Activated naive CD4-positive, alpha-beta T cell (primary cell): ENCODE results near the gene WWC2.
"Not testable (repeated sequence)": the region's sequence is repeated elsewhere in the genome, so short reads cannot be mapped to it uniquely, and the experiment has no call there.

ENCODE experiments used
- DNase-seq, 4 experiments: peaks; one replicate each; lab custom pipeline; 2025; lab: John Stamatoyannopoulos, UW

WWC2 gene

GRCh38 chr4:183142571-183143550 is 43.8 kb downstream of the WWC2 start:
- DNase-seq: no peak

GRCh38 chr4:183144787-183145186 is 45.7 kb downstream of the WWC2 start:
- no peak for DNase-seq

- no peak for DNase-seq
Observed at GRCh38 chr4:183145773-183146172, 46.7 kb downstream of the WWC2 start.

GRCh38 chr4:183146478-183146877 is 47.4 kb downstream of the WWC2 start:
- no peak for DNase-seq

- no peak for DNase-seq
Observed at GRCh38 chr4:183147196-183147595, 48.1 kb downstream of the WWC2 start.

- DNase-seq: no peak
Observed at GRCh38 chr4:183147983-183148382, 48.9 kb downstream of the WWC2 start.

GRCh38 chr4:183149616-183150539 is 50.8 kb downstream of the WWC2 start:
- DNase-seq: no peak

GRCh38 chr4:183150664-183151063 is 51.6 kb downstream of the WWC2 start:
- DNase-seq: not testable (repeated sequence)

- not testable (repeated sequence) for DNase-seq
Observed at GRCh38 chr4:183152232-183152631, 53.2 kb downstream of the WWC2 start.

- no peak for DNase-seq
Observed at GRCh38 chr4:183153190-183153916, 54.3 kb downstream of the WWC2 start.

GRCh38 chr4:183154701-183155391 is 55.8 kb downstream of the WWC2 start:
- no peak for DNase-seq

GRCh38 chr4:183155450-183156184 is 56.6 kb downstream of the WWC2 start:
- no peak for DNase-seq

- no peak for DNase-seq
Observed at GRCh38 chr4:183157215-183157614, 58.2 kb downstream of the WWC2 start.

GRCh38 chr4:183158062-183158461 is 59.0 kb downstream of the WWC2 start:
- no peak for DNase-seq

GRCh38 chr4:183161630-183162029 is 62.6 kb downstream of the WWC2 start:
- DNase-seq: no peak

GRCh38 chr4:183163135-183163534 is 64.1 kb downstream of the WWC2 start:
- no peak for DNase-seq

- no peak for DNase-seq
Observed at GRCh38 chr4:183164963-183165362, 65.9 kb downstream of the WWC2 start.

GRCh38 chr4:183165376-183165775 is 66.3 kb downstream of the WWC2 start:
- no peak for DNase-seq

GRCh38 chr4:183170894-183171293 is 71.8 kb downstream of the WWC2 start:
- no peak for DNase-seq

- DNase-seq: no peak
Observed at GRCh38 chr4:183171484-183172267, 72.6 kb downstream of the WWC2 start.
